ENCODE measurements around the gene FBXO24.
"Not testable (repeated sequence)": the region's sequence is repeated elsewhere in the genome, so short reads cannot be mapped to it uniquely, and the experiment has no call there.

Gene FBXO24

GRCh38 chr7:100586266-100587025 lies at the start of gene FBXO24:
FBXO24 (plus strand) TSS chr7:100586328; CDS start chr7:100586626, 298 bp downstream.
- DNase-seq = peak; percentile 100

GRCh38 chr7:100536695-100537094 lies 49.4 kb upstream of the FBXO24 start:
- DNase-seq = not testable (repeated sequence)

- DNase-seq = no peak
These were observed 47.8 kb upstream of the FBXO24 start for GRCh38 chr7:100538348-100538653.

- DNase-seq = peak; percentile 99 to 100
These were observed 47.3 kb upstream of the FBXO24 start, which contains the start of gene AGFG2 for GRCh38 chr7:100538654-100539435. AGFG2 (plus strand) TSS chr7:100539203; CDS start chr7:100539347, 144 bp downstream.

GRCh38 chr7:100539436-100540006 lies 46.6 kb upstream of the FBXO24 start:
- peak in 1 of 2 experiments; percentile 49 for DNase-seq

GRCh38 chr7:100540073-100540723 lies 45.9 kb upstream of the FBXO24 start:
- no peak for DNase-seq

GRCh38 chr7:100541309-100541708 lies 44.8 kb upstream of the FBXO24 start:
- not testable (repeated sequence) for DNase-seq

GRCh38 chr7:100543586-100543985 lies 42.5 kb upstream of the FBXO24 start:
- no peak for DNase-seq

- no peak for DNase-seq
These were observed 41.7 kb upstream of the FBXO24 start for GRCh38 chr7:100544386-100544785.

GRCh38 chr7:100544967-100545359 lies 41.2 kb upstream of the FBXO24 start:
- no peak for DNase-seq

- DNase-seq = no peak
These were observed 40.6 kb upstream of the FBXO24 start for GRCh38 chr7:100545360-100546128.

- no peak for DNase-seq
These were observed 39.8 kb upstream of the FBXO24 start for GRCh38 chr7:100546129-100546925.

GRCh38 chr7:100546926-100547800 lies 39.0 kb upstream of the FBXO24 start:
- DNase-seq = no peak

GRCh38 chr7:100547872-100548271 lies 38.3 kb upstream of the FBXO24 start:
- no peak for DNase-seq

GRCh38 chr7:100548446-100548845 lies 37.7 kb upstream of the FBXO24 start:
- not testable (repeated sequence) for DNase-seq

GRCh38 chr7:100552532-100552931 lies 33.6 kb upstream of the FBXO24 start:
- no peak for DNase-seq

- no peak for DNase-seq
These were observed 33.1 kb upstream of the FBXO24 start for GRCh38 chr7:100553032-100553431.

- DNase-seq = no peak
These were observed 30.4 kb upstream of the FBXO24 start for GRCh38 chr7:100555701-100556100.

GRCh38 chr7:100556541-100556940 lies 29.6 kb upstream of the FBXO24 start:
- DNase-seq = no peak

GRCh38 chr7:100559127-100559526 lies 27.0 kb upstream of the FBXO24 start:
- no peak for DNase-seq
